NCI-H82 treated with DMSO at 0.1 percent for 48 hours (cell line): ENCODE measurements around the gene CBX1.
"Not testable (repeated sequence)": the region's sequence is repeated elsewhere in the genome, so short reads cannot be mapped to it uniquely, and the experiment has no call there.

Experiments used
- DNase-seq: peaks from one replicate; lab custom pipeline; 2025; ENCODE audit not compliant: unreplicated experiment; lab: John Stamatoyannopoulos, UW

Gene CBX1

GRCh38 chr17:48074322-48075081 is 26.8 kb downstream of the CBX1 start:
- peak; percentile 17 for DNase-seq

- not testable (repeated sequence) for DNase-seq
These were observed 27.6 kb downstream of the CBX1 start for GRCh38 chr17:48073566-48074094.

DNA sequence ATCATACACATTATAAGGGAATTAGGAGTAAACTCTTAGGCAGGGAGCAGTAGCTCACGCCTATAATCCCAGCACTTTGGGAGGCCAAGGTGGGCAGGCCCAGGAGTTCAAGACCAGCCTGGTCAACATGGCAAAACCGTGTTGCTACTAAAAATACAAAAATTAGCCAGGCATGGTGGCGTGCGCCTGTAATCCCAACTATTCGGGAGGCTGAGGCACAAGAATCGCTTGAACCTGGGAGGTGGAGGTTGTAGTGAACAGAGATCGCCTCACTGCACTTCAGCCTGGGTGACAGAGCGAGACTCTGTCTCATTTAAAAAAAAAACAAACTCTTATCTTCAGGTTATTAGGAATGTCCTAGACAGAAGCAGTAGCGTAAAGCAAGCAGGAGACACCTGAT is 28.5 kb downstream of the CBX1 start:
- DNase-seq = not testable (repeated sequence)

GRCh38 chr17:48071654-48072053 is 29.6 kb downstream of the CBX1 start:
- no peak for DNase-seq

DNA sequence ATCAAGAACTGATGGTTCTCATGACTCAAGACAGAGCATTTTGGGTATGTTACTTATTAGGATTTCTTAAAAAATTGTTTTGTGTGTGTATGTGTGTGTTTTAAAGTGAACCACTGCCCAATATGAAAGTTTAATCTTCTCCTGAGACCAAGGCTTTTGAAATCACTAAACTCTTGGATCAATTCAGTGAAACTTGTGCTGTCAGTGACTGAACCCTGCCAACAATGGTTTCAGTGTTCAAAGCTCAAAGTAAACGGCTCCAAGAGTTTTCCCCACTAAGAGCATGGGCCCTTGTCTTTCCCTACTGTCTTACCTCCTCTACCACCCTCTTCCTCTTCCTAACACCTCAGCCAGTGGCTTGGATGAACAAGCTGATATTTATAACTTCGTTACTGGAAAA is 31.1 kb downstream of the CBX1 start:
- no peak for DNase-seq

- no peak for DNase-seq
These were observed 32.8 kb downstream of the CBX1 start for GRCh38 chr17:48068491-48068961.

DNA sequence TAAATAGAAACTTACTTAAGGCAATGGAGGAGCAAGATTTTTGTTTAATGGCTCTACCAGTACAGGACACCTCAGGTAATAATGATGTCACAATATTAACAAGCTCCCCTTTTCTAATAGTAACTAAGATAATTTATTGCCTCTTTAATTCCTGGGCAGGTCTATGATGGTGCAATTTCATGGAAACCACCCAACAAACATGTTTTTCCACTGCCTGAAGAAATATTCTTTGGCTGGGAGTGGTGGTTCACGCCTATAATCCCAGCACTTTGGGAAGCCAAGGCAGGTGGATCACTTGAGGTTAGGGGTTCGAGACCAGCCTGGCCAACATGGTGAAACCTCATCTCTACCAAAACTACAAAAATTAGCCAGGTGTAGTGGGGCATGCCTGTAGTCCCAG is 33.5 kb downstream of the CBX1 start:
- DNase-seq = not testable (repeated sequence)

DNA sequence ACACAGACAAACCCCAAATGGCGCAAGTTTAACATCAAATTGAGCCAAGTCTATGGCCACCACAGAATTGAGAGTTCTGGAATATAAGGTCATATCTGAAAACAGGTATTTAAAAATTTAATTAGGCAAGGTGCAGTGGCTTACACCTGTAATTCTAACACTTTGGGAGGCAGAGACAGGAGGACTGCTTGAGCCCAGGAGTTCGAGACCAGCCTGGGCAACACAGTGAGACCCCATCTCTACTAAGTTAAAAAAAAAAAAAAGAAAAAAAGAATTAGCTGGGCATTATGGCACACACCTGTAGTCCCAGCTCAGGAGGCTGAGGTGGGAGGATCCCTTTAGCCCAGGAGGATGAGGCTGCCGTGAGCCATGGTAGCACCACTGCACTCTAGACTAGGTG is 34.0 kb downstream of the CBX1 start:
- no peak for DNase-seq

GRCh38 chr17:48066656-48067055 is 34.6 kb downstream of the CBX1 start:
- DNase-seq = no peak

GRCh38 chr17:48066192-48066591 is 35.1 kb downstream of the CBX1 start:
- no peak for DNase-seq

GRCh38 chr17:48064638-48065037 is 36.6 kb downstream of the CBX1 start:
- DNase-seq = no peak

DNA sequence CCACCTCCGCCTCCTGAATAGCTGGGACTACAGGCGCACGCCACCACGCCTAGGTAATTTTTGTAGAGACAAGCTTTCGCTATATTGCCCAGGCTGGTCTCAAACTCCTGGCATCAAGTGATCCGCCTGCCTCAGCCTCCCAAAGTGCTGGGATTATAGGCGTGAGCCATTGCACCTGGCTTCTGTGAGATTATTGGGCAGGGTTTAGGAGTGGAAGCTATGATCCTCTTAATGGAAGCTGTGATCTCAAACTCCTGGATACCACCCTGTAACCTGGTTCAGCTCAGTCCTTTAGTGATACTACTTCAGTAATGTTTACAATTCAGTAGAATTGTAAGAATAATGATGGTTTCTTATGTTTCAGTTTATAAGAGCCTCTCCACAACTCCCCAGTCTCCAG is 39.0 kb downstream of the CBX1 start:
- peak; percentile 45 for DNase-seq

- DNase-seq = no peak
These were observed 41.0 kb downstream of the CBX1 start for GRCh38 chr17:48060249-48060648.

DNA sequence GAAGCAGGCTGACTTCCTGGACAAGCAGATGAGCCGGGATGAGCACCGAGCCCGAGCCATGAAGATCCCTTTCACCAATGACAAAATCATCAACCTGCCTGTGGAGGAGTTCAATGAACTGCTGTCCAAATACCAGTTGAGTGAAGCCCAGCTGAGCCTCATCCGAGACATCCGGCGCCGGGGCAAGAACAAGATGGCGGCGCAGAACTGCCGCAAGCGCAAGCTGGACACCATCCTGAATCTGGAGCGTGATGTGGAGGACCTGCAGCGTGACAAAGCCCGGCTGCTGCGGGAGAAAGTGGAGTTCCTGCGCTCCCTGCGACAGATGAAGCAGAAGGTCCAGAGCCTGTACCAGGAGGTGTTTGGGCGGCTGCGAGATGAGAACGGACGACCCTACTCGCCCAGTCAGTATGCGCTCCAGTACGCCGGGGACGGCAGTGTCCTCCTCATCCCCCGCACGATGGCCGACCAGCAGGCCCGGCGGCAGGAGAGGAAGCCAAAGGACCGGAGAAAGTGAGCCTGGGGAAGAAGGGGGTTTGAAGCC is 42.1 kb downstream of the CBX1 start:
- DNase-seq = no peak

- DNase-seq = no peak
These were observed 42.7 kb downstream of the CBX1 start for GRCh38 chr17:48058393-48059124.

DNA sequence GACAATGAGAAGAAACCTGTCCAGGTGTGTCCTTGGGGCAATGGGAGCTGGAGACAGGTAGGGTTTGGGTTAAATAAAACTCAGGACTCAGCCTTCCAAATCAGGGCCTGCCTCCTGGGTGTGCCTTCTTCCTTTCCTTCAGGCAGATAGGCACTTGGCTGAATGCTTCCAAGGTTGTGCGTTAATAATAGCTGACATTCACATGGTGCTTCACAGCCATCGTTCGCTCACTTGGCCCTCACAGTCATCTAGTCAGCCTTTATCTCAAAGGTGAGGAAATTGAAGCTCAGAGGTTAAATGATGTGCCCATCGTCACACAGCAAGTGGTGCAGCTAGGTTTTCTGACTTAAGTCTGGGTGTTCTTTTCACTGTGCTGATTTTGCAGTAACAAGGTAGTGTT is 43.7 kb downstream of the CBX1 start:
- no peak for DNase-seq

GRCh38 chr17:48056879-48057278 is 44.4 kb downstream of the CBX1 start:
- no peak for DNase-seq

GRCh38 chr17:48056246-48056745 is 45.0 kb downstream of the CBX1 start:
- no peak for DNase-seq

- DNase-seq = no peak
These were observed 45.6 kb downstream of the CBX1 start for GRCh38 chr17:48055531-48056245.

DNA sequence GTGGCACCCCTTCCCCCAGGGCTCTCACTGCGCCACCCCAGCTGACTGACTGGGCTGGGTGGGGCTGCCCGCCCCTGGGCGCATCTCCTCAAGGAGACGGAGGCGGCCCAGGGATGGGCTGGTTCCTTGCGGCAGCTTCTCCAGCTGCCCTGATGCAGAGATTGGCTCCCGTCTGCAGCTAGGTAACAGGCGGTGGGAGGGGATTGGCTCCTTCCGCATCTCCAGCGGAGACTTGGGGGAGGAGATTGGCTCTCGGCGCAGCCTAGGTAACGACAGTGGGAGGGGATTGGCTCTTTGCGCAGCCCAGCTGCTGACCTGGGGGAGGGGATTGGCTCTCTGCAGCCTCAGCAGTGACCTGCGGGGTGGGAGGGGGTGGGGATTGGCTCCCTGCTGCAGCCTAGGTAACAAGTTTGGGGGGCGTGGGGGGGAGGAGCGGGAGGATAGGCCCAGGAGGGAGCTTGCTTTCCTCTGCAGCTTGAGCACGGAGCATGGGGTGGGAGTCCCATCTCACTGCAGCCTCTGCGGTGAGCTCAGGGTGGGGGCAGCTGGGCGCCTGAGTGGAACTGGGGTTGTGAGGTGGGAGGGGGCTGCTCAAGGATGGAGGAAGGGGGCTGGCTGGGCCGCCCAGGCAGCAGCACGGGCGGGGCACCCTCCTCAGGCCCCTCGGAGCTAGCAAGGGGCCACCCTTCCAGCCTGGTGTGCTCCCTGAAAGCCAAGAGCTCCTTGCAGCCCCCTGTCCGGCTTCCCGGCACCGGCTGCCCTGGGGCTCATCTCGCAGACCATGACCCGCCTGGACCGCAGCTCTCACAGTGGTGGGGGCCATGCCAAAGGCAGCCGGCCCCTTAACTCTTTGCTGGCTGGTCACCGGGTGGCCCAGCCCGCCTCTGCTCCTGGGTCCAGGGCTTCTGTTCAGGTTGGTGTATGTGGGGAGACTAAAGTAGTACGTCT is 46.8 kb downstream of the CBX1 start:
- peak; percentile 98 for DNase-seq
